ENCODE measurements around the gene CAPZB.

Gene CAPZB

GRCh38 chr1:19343617-19344350 lies 141.6 kb downstream of the CAPZB start:
- Histone ChIP-seq H3K36me3 (ENCODE audit: control insufficient read depth, insufficient read depth, low read length) (peaks cover 66% of the 10 kb centered on the region), H3K9me3 (ENCODE audit: control insufficient read depth, low read length) (no peaks in the 10 kb centered on the region), H3K4me3 (ENCODE audit: extremely low read depth, insufficient read depth, low read length, poor library complexity, severe bottlenecking) (no peak overlapping the region), H3K27ac (ENCODE audit: low read depth, low read length, severe bottlenecking) (no peak overlapping the region), H3K4me1 (ENCODE audit: control insufficient read depth, insufficient read depth, low read length, poor library complexity, severe bottlenecking) (no peaks in the 10 kb centered on the region)
- WGBS, 2 experiments (ENCODE audit: insufficient coverage in 2 of 2) = 96 to 97% methylated on average over 18 to 20 of the region's 20 CpGs

- Histone ChIP-seq H3K4me1 (ENCODE audit: control insufficient read depth, insufficient read depth, low read length, poor library complexity, severe bottlenecking) (no peaks in the 10 kb centered on the region), H3K4me3 (ENCODE audit: extremely low read depth, insufficient read depth, low read length, poor library complexity, severe bottlenecking) (no peak overlapping the region), H3K27ac (ENCODE audit: low read depth, low read length, severe bottlenecking) (no peak overlapping the region), H3K36me3 (ENCODE audit: control insufficient read depth, insufficient read depth, low read length) (peaks cover 65% of the 10 kb centered on the region), H3K9me3 (ENCODE audit: control insufficient read depth, low read length) (no peaks in the 10 kb centered on the region)
- WGBS, 2 experiments (ENCODE audit: insufficient coverage in 2 of 2) = 92 to 94% methylated on average over 26 to 30 of the region's 33 CpGs
Observed at GRCh38 chr1:19342894-19343616, 142.3 kb downstream of the CAPZB start.

GRCh38 chr1:19342062-19342750 lies 143.1 kb downstream of the CAPZB start:
- Histone ChIP-seq H3K4me1 (ENCODE audit: control insufficient read depth, insufficient read depth, low read length, poor library complexity, severe bottlenecking) (no peaks in the 10 kb centered on the region), H3K36me3 (ENCODE audit: control insufficient read depth, insufficient read depth, low read length) (peaks cover 62% of the 10 kb centered on the region), H3K9me3 (ENCODE audit: control insufficient read depth, low read length) (no peaks in the 10 kb centered on the region), H3K27ac (ENCODE audit: low read depth, low read length, severe bottlenecking) (no peak overlapping the region), H3K4me3 (ENCODE audit: extremely low read depth, insufficient read depth, low read length, poor library complexity, severe bottlenecking) (no peak overlapping the region)
- WGBS, 2 experiments (ENCODE audit: insufficient coverage in 2 of 2) = 92 to 97% methylated on average over 23 to 25 of the region's 27 CpGs

- peaks cover 61% of the 10 kb centered on the region for H3K36me3 ChIP-seq (ENCODE audit: control insufficient read depth, insufficient read depth, low read length)
- H3K4me1 ChIP-seq (ENCODE audit: control insufficient read depth, insufficient read depth, low read length, poor library complexity, severe bottlenecking) = no peaks in the 10 kb centered on the region
- no peaks in the 10 kb centered on the region for H3K9me3 ChIP-seq (ENCODE audit: control insufficient read depth, low read length)
- H3K27ac ChIP-seq (ENCODE audit: low read depth, low read length, severe bottlenecking) = no peak overlapping the region
- WGBS, 2 experiments (ENCODE audit: insufficient coverage in 2 of 2) = 62 to 65% methylated on average over 24 of the region's 25 CpGs
- no peak overlapping the region for H3K4me3 ChIP-seq (ENCODE audit: extremely low read depth, insufficient read depth, low read length, poor library complexity, severe bottlenecking)
Observed at GRCh38 chr1:19341201-19342061, 143.9 kb downstream of the CAPZB start.

GRCh38 chr1:19340387-19340937 lies 144.9 kb downstream of the CAPZB start:
- Histone ChIP-seq H3K36me3 (ENCODE audit: control insufficient read depth, insufficient read depth, low read length) (peaks cover 58% of the 10 kb centered on the region), H3K4me1 (ENCODE audit: control insufficient read depth, insufficient read depth, low read length, poor library complexity, severe bottlenecking) (no peaks in the 10 kb centered on the region), H3K27ac (ENCODE audit: low read depth, low read length, severe bottlenecking) (no peak overlapping the region), H3K9me3 (ENCODE audit: control insufficient read depth, low read length) (no peaks in the 10 kb centered on the region), H3K4me3 (ENCODE audit: extremely low read depth, insufficient read depth, low read length, poor library complexity, severe bottlenecking) (no peak overlapping the region)
- 94 to 98% methylated on average over 13 to 14 of the region's 14 CpGs for WGBS, 2 experiments (ENCODE audit: insufficient coverage in 2 of 2)

GRCh38 chr1:19339214-19339861 lies 146.0 kb downstream of the CAPZB start:
- no peak overlapping the region for H3K4me3 ChIP-seq (ENCODE audit: extremely low read depth, insufficient read depth, low read length, poor library complexity, severe bottlenecking)
- H3K4me1 ChIP-seq (ENCODE audit: control insufficient read depth, insufficient read depth, low read length, poor library complexity, severe bottlenecking) = peaks cover under 1% of the 10 kb centered on the region
- no peaks in the 10 kb centered on the region for H3K9me3 ChIP-seq (ENCODE audit: control insufficient read depth, low read length)
- no peak overlapping the region for H3K27ac ChIP-seq (ENCODE audit: low read depth, low read length, severe bottlenecking)
- peaks cover 48% of the 10 kb centered on the region for H3K36me3 ChIP-seq (ENCODE audit: control insufficient read depth, insufficient read depth, low read length)
- 89 to 96% methylated on average over 16 to 19 of the region's 19 CpGs for WGBS, 2 experiments (ENCODE audit: insufficient coverage in 2 of 2)

- WGBS, 2 experiments (ENCODE audit: insufficient coverage in 2 of 2) = 79 to 89% methylated on average over 18 to 20 of the region's 27 CpGs
- peaks cover 39% of the 10 kb centered on the region for H3K36me3 ChIP-seq (ENCODE audit: control insufficient read depth, insufficient read depth, low read length)
- H3K4me1 ChIP-seq (ENCODE audit: control insufficient read depth, insufficient read depth, low read length, poor library complexity, severe bottlenecking) = peaks cover 4% of the 10 kb centered on the region
- no peak overlapping the region for H3K4me3 ChIP-seq (ENCODE audit: extremely low read depth, insufficient read depth, low read length, poor library complexity, severe bottlenecking)
- H3K27ac ChIP-seq (ENCODE audit: low read depth, low read length, severe bottlenecking) = no peak overlapping the region
- H3K9me3 ChIP-seq (ENCODE audit: control insufficient read depth, low read length) = no peaks in the 10 kb centered on the region
Observed at GRCh38 chr1:19338323-19338762, 147.0 kb downstream of the CAPZB start.

GRCh38 chr1:19337289-19337688 lies 148.1 kb downstream of the CAPZB start:
- Histone ChIP-seq H3K27ac (ENCODE audit: low read depth, low read length, severe bottlenecking) (no peak overlapping the region), H3K4me3 (ENCODE audit: extremely low read depth, insufficient read depth, low read length, poor library complexity, severe bottlenecking) (no peak overlapping the region), H3K4me1 (ENCODE audit: control insufficient read depth, insufficient read depth, low read length, poor library complexity, severe bottlenecking) (peaks cover 4% of the 10 kb centered on the region), H3K9me3 (ENCODE audit: control insufficient read depth, low read length) (no peaks in the 10 kb centered on the region), H3K36me3 (ENCODE audit: control insufficient read depth, insufficient read depth, low read length) (peaks cover 32% of the 10 kb centered on the region)
- 95 to 100% methylated on average over 3 to 4 of the region's 4 CpGs for WGBS, 2 experiments (ENCODE audit: insufficient coverage in 2 of 2)

GRCh38 chr1:19336543-19336942 lies 148.8 kb downstream of the CAPZB start:
- H3K27ac ChIP-seq (ENCODE audit: low read depth, low read length, severe bottlenecking) = no peak overlapping the region
- 92 to 95% methylated on average over 6 to 7 of the region's 7 CpGs for WGBS, 2 experiments (ENCODE audit: insufficient coverage in 2 of 2)

More at GRCh38 chr1:19336543-19336942, 148.8 kb downstream of the CAPZB start:
- H3K4me1 ChIP-seq (ENCODE audit: control insufficient read depth, insufficient read depth, low read length, poor library complexity, severe bottlenecking) = peaks cover 4% of the 10 kb centered on the region
- H3K9me3 ChIP-seq (ENCODE audit: control insufficient read depth, low read length) = no peaks in the 10 kb centered on the region
- no peak overlapping the region for H3K4me3 ChIP-seq (ENCODE audit: extremely low read depth, insufficient read depth, low read length, poor library complexity, severe bottlenecking)
- H3K36me3 ChIP-seq (ENCODE audit: control insufficient read depth, insufficient read depth, low read length) = peaks cover 29% of the 10 kb centered on the region

Measured in mesodermal cell (in vitro differentiated cells).